ENCODE measurements around the gene AIF1.

AIF1 gene

DNA sequence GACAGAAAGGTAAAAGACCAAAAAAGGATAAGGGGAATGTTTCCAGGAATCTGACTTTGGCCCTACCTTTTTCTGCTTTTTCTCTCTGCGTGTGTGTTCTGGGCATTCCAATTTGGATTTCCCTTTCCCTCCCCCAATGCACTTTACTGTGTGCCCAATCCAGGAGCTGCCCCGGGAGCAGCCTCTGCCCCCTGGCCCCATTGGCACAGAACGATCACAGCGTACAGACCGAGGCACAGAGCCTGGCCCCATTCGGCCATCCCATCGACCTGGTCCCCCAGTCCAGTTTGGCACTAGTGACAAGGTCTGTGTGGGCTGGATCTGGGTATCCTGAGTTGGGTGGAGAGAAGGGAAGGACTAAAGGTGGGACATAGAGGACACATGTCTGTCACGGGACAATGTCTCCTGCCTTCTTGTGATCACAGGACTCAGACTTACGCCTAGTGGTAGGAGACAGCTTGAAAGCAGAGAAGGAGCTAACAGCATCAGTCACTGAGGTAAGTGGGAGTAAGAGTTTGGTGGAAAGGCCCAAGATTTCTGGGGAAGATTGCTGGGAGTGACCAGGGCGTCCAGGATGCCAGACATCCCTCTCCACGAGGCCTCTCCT, 20.0 kb downstream of the AIF1 start:
- H3K27ac ChIP-seq (ENCODE audit: low read depth, low read length) = no peak overlapping the region
- no peak overlapping the region for H3K9ac ChIP-seq (ENCODE audit: low read depth, low read length)
- H3K27me3 ChIP-seq (ENCODE audit: control insufficient read depth, insufficient read depth, low read length) = no peaks in the 10 kb centered on the region
- no peaks in the 10 kb centered on the region for H3K9me3 ChIP-seq (ENCODE audit: control insufficient read depth, insufficient read depth, low read length)
- no peak overlapping the region for H3K4me3 ChIP-seq (ENCODE audit: low read depth, low read length)
- peaks cover 94% of the 10 kb centered on the region for H3K36me3 ChIP-seq (ENCODE audit: control insufficient read depth, insufficient read depth, low read length)
- no peaks in the 10 kb centered on the region for H3K4me1 ChIP-seq (ENCODE audit: control insufficient read depth, insufficient read depth, low read length)

- Histone ChIP-seq H3K27me3 (ENCODE audit: control insufficient read depth, insufficient read depth, low read length) (no peaks in the 10 kb centered on the region), H3K4me3 (ENCODE audit: low read depth, low read length) (no peak overlapping the region), H3K9me3 (ENCODE audit: control insufficient read depth, insufficient read depth, low read length) (no peaks in the 10 kb centered on the region), H3K9ac (ENCODE audit: low read depth, low read length) (no peak overlapping the region), H3K4me1 (ENCODE audit: control insufficient read depth, insufficient read depth, low read length) (no peaks in the 10 kb centered on the region), H3K36me3 (ENCODE audit: control insufficient read depth, insufficient read depth, low read length) (peaks cover 94% of the 10 kb centered on the region), H3K27ac (ENCODE audit: low read depth, low read length) (no peak overlapping the region)
Observed at GRCh38 chr6:31636698-31637596, 21.9 kb downstream of the AIF1 start.

DNA sequence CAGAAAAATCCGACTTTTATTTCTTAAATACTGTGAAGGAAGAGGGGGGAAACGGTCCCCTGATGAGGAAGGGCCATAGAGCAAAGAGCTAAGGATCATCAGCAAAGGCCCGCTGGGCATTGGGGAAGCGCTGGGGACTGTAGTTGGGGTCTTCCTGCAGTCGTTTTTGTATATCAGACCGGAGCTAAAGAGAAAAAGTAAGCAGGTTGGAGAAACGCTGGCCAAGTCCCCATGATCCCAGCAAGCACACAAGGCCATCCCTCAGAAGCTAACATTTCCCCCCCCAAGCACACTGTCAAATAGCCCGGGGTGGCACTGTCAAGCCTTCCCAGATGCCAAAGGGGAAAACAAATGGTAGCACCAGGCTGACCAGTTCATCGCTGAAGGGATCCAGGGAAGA, 24.0 kb downstream of the AIF1 start:
- Histone ChIP-seq H3K9me3 (ENCODE audit: control insufficient read depth, insufficient read depth, low read length) (no peaks in the 10 kb centered on the region), H3K27me3 (ENCODE audit: control insufficient read depth, insufficient read depth, low read length) (no peaks in the 10 kb centered on the region), H3K9ac (ENCODE audit: low read depth, low read length) (no peak overlapping the region), H3K36me3 (ENCODE audit: control insufficient read depth, insufficient read depth, low read length) (peaks cover 91% of the 10 kb centered on the region), H3K4me1 (ENCODE audit: control insufficient read depth, insufficient read depth, low read length) (no peaks in the 10 kb centered on the region), H3K27ac (ENCODE audit: low read depth, low read length) (no peak overlapping the region), H3K4me3 (ENCODE audit: low read depth, low read length) (no peak overlapping the region)

DNA sequence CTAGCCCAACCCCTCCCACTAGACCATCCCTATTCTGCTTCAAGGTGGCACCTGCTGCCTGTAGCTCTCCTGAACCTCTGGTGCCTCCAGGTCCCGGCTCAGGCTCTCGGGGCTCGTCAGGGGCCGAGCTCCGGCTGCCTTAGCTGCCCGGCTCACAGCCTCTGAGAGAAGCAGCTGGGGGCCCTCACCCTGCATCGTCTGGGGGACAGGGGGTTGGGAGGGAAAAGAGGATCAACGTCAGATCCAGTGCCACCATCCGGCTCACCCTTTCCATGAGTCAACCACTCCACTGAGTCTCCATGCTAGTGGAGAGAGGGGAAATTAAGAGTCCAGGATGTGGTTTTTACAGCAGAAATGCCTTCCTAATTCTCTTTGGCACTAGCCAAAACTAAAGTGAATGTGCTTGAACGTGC, 24.4 kb downstream of the AIF1 start:
- H3K9ac ChIP-seq (ENCODE audit: low read depth, low read length) = no peak overlapping the region
- no peaks in the 10 kb centered on the region for H3K27me3 ChIP-seq (ENCODE audit: control insufficient read depth, insufficient read depth, low read length)
- no peaks in the 10 kb centered on the region for H3K9me3 ChIP-seq (ENCODE audit: control insufficient read depth, insufficient read depth, low read length)
- no peaks in the 10 kb centered on the region for H3K4me1 ChIP-seq (ENCODE audit: control insufficient read depth, insufficient read depth, low read length)
- peaks cover 91% of the 10 kb centered on the region for H3K36me3 ChIP-seq (ENCODE audit: control insufficient read depth, insufficient read depth, low read length)
- no peak overlapping the region for H3K27ac ChIP-seq (ENCODE audit: low read depth, low read length)
- no peak overlapping the region for H3K4me3 ChIP-seq (ENCODE audit: low read depth, low read length)

GRCh38 chr6:31640612-31641011, 25.6 kb downstream of the AIF1 start:
- Histone ChIP-seq H3K36me3 (ENCODE audit: control insufficient read depth, insufficient read depth, low read length) (peaks cover 91% of the 10 kb centered on the region), H3K27me3 (ENCODE audit: control insufficient read depth, insufficient read depth, low read length) (no peaks in the 10 kb centered on the region), H3K9me3 (ENCODE audit: control insufficient read depth, insufficient read depth, low read length) (no peaks in the 10 kb centered on the region), H3K9ac (ENCODE audit: low read depth, low read length) (no peak overlapping the region), H3K27ac (ENCODE audit: low read depth, low read length) (no peak overlapping the region), H3K4me1 (ENCODE audit: control insufficient read depth, insufficient read depth, low read length) (no peaks in the 10 kb centered on the region), H3K4me3 (ENCODE audit: low read depth, low read length) (no peak overlapping the region)

GRCh38 chr6:31641370-31641769, 26.3 kb downstream of the AIF1 start:
- H3K9ac ChIP-seq (ENCODE audit: low read depth, low read length) = no peak overlapping the region
- no peak overlapping the region for H3K27ac ChIP-seq (ENCODE audit: low read depth, low read length)
- no peaks in the 10 kb centered on the region for H3K4me1 ChIP-seq (ENCODE audit: control insufficient read depth, insufficient read depth, low read length)
- no peaks in the 10 kb centered on the region for H3K9me3 ChIP-seq (ENCODE audit: control insufficient read depth, insufficient read depth, low read length)
- no peak overlapping the region for H3K4me3 ChIP-seq (ENCODE audit: low read depth, low read length)
- H3K36me3 ChIP-seq (ENCODE audit: control insufficient read depth, insufficient read depth, low read length) = peaks cover 91% of the 10 kb centered on the region
- no peaks in the 10 kb centered on the region for H3K27me3 ChIP-seq (ENCODE audit: control insufficient read depth, insufficient read depth, low read length)

DNA sequence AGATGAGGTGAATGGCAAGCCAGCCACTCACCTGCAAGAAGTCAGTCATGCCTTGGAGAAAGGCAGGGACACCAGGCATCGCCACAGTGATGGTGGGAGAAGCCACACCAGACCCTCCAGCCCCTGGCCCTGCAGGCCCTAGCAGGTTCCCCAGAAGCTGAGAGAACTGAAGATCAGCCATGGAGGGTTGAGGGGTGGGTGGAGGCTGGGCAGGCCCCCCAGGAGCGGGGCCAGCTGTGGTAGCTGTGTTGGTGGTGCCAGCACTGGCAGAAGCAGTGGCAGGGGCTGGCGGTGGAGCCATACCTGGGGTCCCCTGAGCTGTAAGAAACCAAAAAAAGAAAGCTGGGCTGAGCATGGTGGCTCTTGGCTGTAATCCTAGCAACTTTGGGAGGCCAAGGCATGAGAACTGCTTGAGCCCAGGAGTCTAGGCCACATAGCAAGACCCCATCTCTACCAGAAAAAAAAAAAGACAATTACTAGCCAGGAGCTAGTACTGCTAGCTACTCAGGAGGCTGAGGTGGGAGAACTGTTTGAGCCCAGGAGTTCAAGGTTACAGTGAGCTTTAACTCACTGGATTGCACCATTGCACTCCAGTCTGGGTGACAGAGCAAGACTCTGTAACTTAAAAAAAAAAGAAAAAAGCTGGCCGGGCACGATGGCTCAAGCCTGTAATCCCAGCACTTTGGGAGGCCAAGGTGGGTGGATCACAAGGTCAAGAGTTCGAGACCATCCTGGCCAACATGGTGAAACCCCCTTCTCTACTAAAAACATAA, 27.9 kb downstream of the AIF1 start:
- peaks cover 88% of the 10 kb centered on the region for H3K36me3 ChIP-seq (ENCODE audit: control insufficient read depth, insufficient read depth, low read length)
- no peaks in the 10 kb centered on the region for H3K4me1 ChIP-seq (ENCODE audit: control insufficient read depth, insufficient read depth, low read length)
- H3K4me3 ChIP-seq (ENCODE audit: low read depth, low read length) = no peak overlapping the region
- no peak overlapping the region for H3K27ac ChIP-seq (ENCODE audit: low read depth, low read length)
- no peaks in the 10 kb centered on the region for H3K9me3 ChIP-seq (ENCODE audit: control insufficient read depth, insufficient read depth, low read length)
- H3K27me3 ChIP-seq (ENCODE audit: control insufficient read depth, insufficient read depth, low read length) = no peaks in the 10 kb centered on the region
- no peak overlapping the region for H3K9ac ChIP-seq (ENCODE audit: low read depth, low read length)

GRCh38 chr6:31643818-31644454, 28.9 kb downstream of the AIF1 start:
- Histone ChIP-seq H3K9ac (ENCODE audit: low read depth, low read length) (no peak overlapping the region), H3K9me3 (ENCODE audit: control insufficient read depth, insufficient read depth, low read length) (no peaks in the 10 kb centered on the region), H3K27ac (ENCODE audit: low read depth, low read length) (no peak overlapping the region), H3K4me1 (ENCODE audit: control insufficient read depth, insufficient read depth, low read length) (no peaks in the 10 kb centered on the region), H3K27me3 (ENCODE audit: control insufficient read depth, insufficient read depth, low read length) (no peaks in the 10 kb centered on the region), H3K36me3 (ENCODE audit: control insufficient read depth, insufficient read depth, low read length) (peaks cover 92% of the 10 kb centered on the region), H3K4me3 (ENCODE audit: low read depth, low read length) (no peak overlapping the region)

DNA sequence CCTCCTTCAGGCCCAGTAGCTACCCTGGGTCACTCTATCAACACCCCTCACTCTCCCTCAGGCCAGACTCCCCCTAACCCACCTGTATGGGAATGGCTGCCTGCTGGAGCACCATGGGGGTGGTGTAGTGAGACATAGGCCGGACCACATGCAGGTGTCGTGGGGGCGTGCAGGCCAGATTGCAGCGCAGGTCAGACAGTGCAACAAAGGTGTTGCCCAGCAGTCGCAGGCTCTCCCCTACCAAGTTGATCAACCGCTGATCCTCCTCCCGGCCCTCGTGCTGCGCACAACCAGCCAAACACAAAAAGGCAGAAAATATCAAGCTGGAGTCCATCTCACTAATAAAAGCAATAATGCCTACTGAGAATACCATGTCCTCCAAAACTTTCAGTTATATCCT, 30.3 kb downstream of the AIF1 start:
- Histone ChIP-seq H3K9ac (ENCODE audit: low read depth, low read length) (no peak overlapping the region), H3K4me3 (ENCODE audit: low read depth, low read length) (no peak overlapping the region), H3K9me3 (ENCODE audit: control insufficient read depth, insufficient read depth, low read length) (no peaks in the 10 kb centered on the region), H3K36me3 (ENCODE audit: control insufficient read depth, insufficient read depth, low read length) (peaks cover 88% of the 10 kb centered on the region), H3K4me1 (ENCODE audit: control insufficient read depth, insufficient read depth, low read length) (no peaks in the 10 kb centered on the region), H3K27me3 (ENCODE audit: control insufficient read depth, insufficient read depth, low read length) (no peaks in the 10 kb centered on the region), H3K27ac (ENCODE audit: low read depth, low read length) (no peak overlapping the region)

- Histone ChIP-seq H3K9ac (ENCODE audit: low read depth, low read length) (peak overlapping the region; percentile 91), H3K27ac (ENCODE audit: low read depth, low read length) (peak overlapping the region; percentile 100), H3K4me1 (ENCODE audit: control insufficient read depth, insufficient read depth, low read length) (peaks cover 5% of the 10 kb centered on the region; the same call in 1 of the 2 replicates), H3K27me3 (ENCODE audit: control insufficient read depth, insufficient read depth, low read length) (no peaks in the 10 kb centered on the region), H3K9me3 (ENCODE audit: control insufficient read depth, insufficient read depth, low read length) (no peaks in the 10 kb centered on the region), H3K4me3 (ENCODE audit: low read depth, low read length) (peak overlapping the region; percentile 95), H3K36me3 (ENCODE audit: control insufficient read depth, insufficient read depth, low read length) (peaks cover 36% of the 10 kb centered on the region)
Observed at GRCh38 chr6:31651602-31652191, 36.7 kb downstream of the AIF1 start.
